Astrocyte (in vitro differentiated cells and primary cell): ENCODE results near the gene ELMOD3. TPM values are rescaled to one million over a fixed set of nuclear protein-coding genes. Genes with fewer than 3 reads are reported as not detected.

ENCODE experiments used
- DNase-seq: peaks from one replicate; pipeline ENCODE4 v3.0.0-alpha.2; 2010; ENCODE audit warnings: low read depth
- FAIRE-seq: peaks from 2 replicates; lab custom pipeline; 2011; peaks lifted over from hg19 to GRCh38; lab: Jason Lieb, UNC
- H2AFZ ChIP-seq: 2 replicates; pipeline ENCODE4 v1.6.0; 2012; ENCODE audit warnings: low read depth, low read length, inconsistent platforms
- H3K27ac ChIP-seq: 2 replicates; pipeline ENCODE4 v1.5.1; 2011; ENCODE audit warnings: low read depth, low read length, inconsistent platforms
- H3K27me3 ChIP-seq: 2 replicates; pipeline ENCODE4 v1.6.0; 2011; ENCODE audit warnings: low read length, inconsistent platforms; ENCODE audit not compliant: insufficient read depth
- H3K36me3 ChIP-seq: 2 replicates; pipeline ENCODE4 v1.5.1; 2011; ENCODE audit warnings: low read length, inconsistent platforms; ENCODE audit not compliant: insufficient read depth
- H3K4me1 ChIP-seq: 2 replicates; pipeline ENCODE4 v1.5.1; 2011; ENCODE audit warnings: low read length, inconsistent platforms; ENCODE audit not compliant: insufficient read depth
- H3K4me2 ChIP-seq: 2 replicates; pipeline ENCODE4 v1.6.0; 2012; ENCODE audit warnings: low read length, inconsistent platforms
- H3K4me3 ChIP-seq: 2 replicates; pipeline ENCODE4 v1.5.1; 2011; ENCODE audit warnings: low read depth, mild to moderate bottlenecking, low read length, inconsistent platforms; ENCODE audit not compliant: insufficient read depth
- H3K79me2 ChIP-seq: 2 replicates; pipeline ENCODE4 v1.6.0; 2012; ENCODE audit warnings: mild to moderate bottlenecking, low read length, inconsistent platforms; ENCODE audit not compliant: insufficient read depth
- H3K9ac ChIP-seq: 2 replicates; pipeline ENCODE4 v1.6.0; 2012; ENCODE audit warnings: mild to moderate bottlenecking, low read length, inconsistent platforms
- H3K9me3 ChIP-seq: 2 replicates; pipeline ENCODE4 v1.5.1; 2012; ENCODE audit warnings: low read depth, mild to moderate bottlenecking, low read length, inconsistent platforms; ENCODE audit not compliant: insufficient read depth
- H4K20me1 ChIP-seq: 2 replicates; pipeline ENCODE4 v1.6.0; 2012; ENCODE audit warnings: low read length, inconsistent platforms; ENCODE audit not compliant: insufficient read depth
- H3K27ac Mint-ChIP-seq: one replicate; pipeline ENCODE4 v1.8.0; 2021; ENCODE audit warnings: mild to moderate bottlenecking, mixed read lengths; ENCODE audit not compliant: unreplicated experiment
- H3K27me3 Mint-ChIP-seq: one replicate; pipeline ENCODE4 v1.8.0; 2021; ENCODE audit warnings: low read depth, mixed read lengths; ENCODE audit not compliant: unreplicated experiment
- H3K36me3 Mint-ChIP-seq: one replicate; pipeline ENCODE4 v1.8.0; 2021; ENCODE audit warnings: low read depth, mixed read lengths; ENCODE audit not compliant: unreplicated experiment
- H3K4me1 Mint-ChIP-seq: one replicate; pipeline ENCODE4 v1.8.0; 2021; ENCODE audit warnings: low read depth, mixed read lengths; ENCODE audit not compliant: unreplicated experiment
- H3K4me3 Mint-ChIP-seq: one replicate; pipeline ENCODE4 v1.8.0; 2021; ENCODE audit warnings: mild to moderate bottlenecking, moderate library complexity, mixed read lengths; ENCODE audit not compliant: unreplicated experiment
- H3K9me3 Mint-ChIP-seq: one replicate; pipeline ENCODE4 v1.8.0; 2021; ENCODE audit warnings: mild to moderate bottlenecking, mixed read lengths; ENCODE audit not compliant: unreplicated experiment
- CTCF ChIP-seq: IDR thresholded peaks from 2 replicates; pipeline ENCODE4 v1.5.1; 2011; ENCODE audit warnings: low read depth, mild to moderate bottlenecking, inconsistent platforms, low read length, moderate library complexity; ENCODE audit not compliant: insufficient read depth
- EZH2 ChIP-seq: IDR thresholded peaks from 2 replicates; pipeline ENCODE4 v1.6.1; 2012; ENCODE audit warnings: mild to moderate bottlenecking, low read length, inconsistent platforms; ENCODE audit not compliant: insufficient read depth
- total RNA-seq: library from RNA; stranded (reverse); gene quantifications from 2 replicates; pipeline ENCODE4 v1.2.1, GENCODE V29; 2021

The ELMOD3 gene
- total RNA-seq, 1 donor from 2014 or later, result 11.7 TPM

- peaks cover 2% of the 10 kb centered on the region for H3K36me3 Mint-ChIP-seq
- H3K27me3 Mint-ChIP-seq, result peaks cover 8% of the 10 kb centered on the region
- Histone ChIP-seq H2AFZ (no peak overlapping the region), H3K4me3 (no peak overlapping the region), H3K27me3 (no peaks in the 10 kb centered on the region), H4K20me1 (no peaks in the 10 kb centered on the region), H3K4me2 (no peak overlapping the region), H3K79me2 (no peaks in the 10 kb centered on the region), H3K4me1 (peaks cover 29% of the 10 kb centered on the region), H3K36me3 (no peaks in the 10 kb centered on the region), H3K27ac (no peak overlapping the region), H3K9me3 (no peaks in the 10 kb centered on the region), H3K9ac (no peak overlapping the region)
- no peak for TF ChIP-seq EZH2
- no peak for TF ChIP-seq CTCF
- peaks cover 9% of the 10 kb centered on the region for H3K4me1 Mint-ChIP-seq
- DNase-seq (no peak), FAIRE-seq (no peak)
- H3K9me3 Mint-ChIP-seq, result no peaks in the 10 kb centered on the region
- no peak overlapping the region for H3K4me3 Mint-ChIP-seq
- no peak overlapping the region for H3K27ac Mint-ChIP-seq
Measured at GRCh38 chr2:85434696-85435095, 80.1 kb downstream of the ELMOD3 start.

- H3K36me3 ChIP-seq, result no peaks in the 10 kb centered on the region
- H3K79me2 ChIP-seq, result no peaks in the 10 kb centered on the region
- no peak overlapping the region for H3K4me2 ChIP-seq
- no peak for DNase-seq
- TF ChIP-seq EZH2, result no peak
- no peak for TF ChIP-seq CTCF
- no peak overlapping the region for H2AFZ ChIP-seq
- Mint-ChIP-seq H3K4me1 (peaks cover 9% of the 10 kb centered on the region), H3K36me3 (peaks cover 2% of the 10 kb centered on the region), H3K27me3 (peaks cover 8% of the 10 kb centered on the region), H3K4me3 (no peak overlapping the region), H3K27ac (no peak overlapping the region), H3K9me3 (no peaks in the 10 kb centered on the region)
- H3K27me3 ChIP-seq, result no peaks in the 10 kb centered on the region
- no peak overlapping the region for H3K4me3 ChIP-seq
- no peak for FAIRE-seq
- H3K9me3 ChIP-seq, result no peaks in the 10 kb centered on the region
- no peak overlapping the region for H3K27ac ChIP-seq
- H4K20me1 ChIP-seq, result no peaks in the 10 kb centered on the region
- no peak overlapping the region for H3K9ac ChIP-seq
- peaks cover 29% of the 10 kb centered on the region for H3K4me1 ChIP-seq
Measured at GRCh38 chr2:85435220-85435958, 80.8 kb downstream of the ELMOD3 start.
